H1 (cell line): ENCODE measurements around the gene TMPRSS11B. TPM values are rescaled to one million over a fixed set of nuclear protein-coding genes. Genes with fewer than 3 reads are reported as not detected.

Experiments used
- CTCF ChIA-PET: fragments of 300-600 bp; sonication (Branson Sonifier 250); formaldehyde crosslinking; loops from one replicate; lab custom pipeline; 2021; ENCODE audit not compliant: partially characterized antibody; lab: Charles Lee
- POLR2A ChIA-PET: fragments of 300-600 bp; sonication (Branson Sonifier 250); formaldehyde crosslinking; loops from one replicate; lab custom pipeline; 2021; ENCODE audit warnings: inconsistent platforms; ENCODE audit not compliant: partially characterized antibody; lab: Charles Lee
- DNase-seq, 2 experiments: peaks; one replicate each; pipeline versions ENCODE4 v3.0.0 to v3.0.0-alpha.2; 2010 to 2022; ENCODE audit warnings: low spot score in 2 of 2, low read depth in 1 of 2, mixed read lengths in 1 of 2
- FAIRE-seq: peaks from 2 replicates; lab custom pipeline; 2011; peaks lifted over from hg19 to GRCh38; lab: Jason Lieb, UNC
- H2AFZ ChIP-seq: 2 replicates; pipeline ENCODE4 v1.8.1; 2012; ENCODE audit warnings: low read length, inconsistent platforms
- H2AK5ac ChIP-seq: 2 replicates; pipeline ENCODE4 v1.6.1; 2013; ENCODE audit warnings: low read depth, low read length
- H2BK120ac ChIP-seq: replicated peaks from 2 replicates; pipeline ENCODE3; 2013; ENCODE audit warnings: low read depth, low read length, inconsistent platforms
- H2BK12ac ChIP-seq: 2 replicates; pipeline ENCODE4 v1.6.1; 2013; ENCODE audit warnings: low read depth, low read length
- H2BK15ac ChIP-seq: 2 replicates; pipeline ENCODE4 v1.6.1; 2013; ENCODE audit warnings: low read length
- H2BK20ac ChIP-seq: 2 replicates; pipeline ENCODE4 v1.6.1; 2013; ENCODE audit warnings: low read length
- H2BK5ac ChIP-seq: 2 replicates; pipeline ENCODE4 v1.6.1; 2013; ENCODE audit warnings: low read depth, low read length
- H3K14ac ChIP-seq: 2 replicates; pipeline ENCODE4 v1.6.1; 2013; ENCODE audit warnings: inconsistent platforms; ENCODE audit not compliant: insufficient read length
- H3K18ac ChIP-seq: 2 replicates; pipeline ENCODE4 v1.6.1; 2013; ENCODE audit warnings: low read length; ENCODE audit errors: extremely low read depth
- H3K23ac ChIP-seq: 2 replicates; pipeline ENCODE4 v1.6.1; 2013; ENCODE audit warnings: inconsistent platforms; ENCODE audit not compliant: insufficient read length
- H3K23me2 ChIP-seq: 2 replicates; pipeline ENCODE4 v1.6.1; 2013; ENCODE audit warnings: low read depth, low read length
- H3K27ac ChIP-seq: 2 replicates; pipeline ENCODE4 v1.6.1; 2011; ENCODE audit warnings: low read depth, low read length, inconsistent platforms
- H3K27me3 ChIP-seq, 4 experiments: replicated peaks in 1 of 4; 1 replicate in 1 of 4; 2 replicates in 3 of 4; pipeline versions ENCODE4 v1.6.1 to v1.8.1; 2011 to 2013; ENCODE audit warnings: low read length in 3 of 4, mild to moderate bottlenecking in 3 of 4, inconsistent platforms in 2 of 4, mixed read lengths in 2 of 4, moderate library complexity in 1 of 4; ENCODE audit not compliant: control insufficient read depth in 3 of 4, insufficient read depth in 3 of 4; ENCODE audit errors: extremely low read depth in 1 of 4
- H3K36me3 ChIP-seq, 4 experiments: 2 replicates each; pipeline versions ENCODE4 v1.6.1 to v1.8.1; 2011 to 2013; ENCODE audit warnings: mild to moderate bottlenecking in 4 of 4, low read length in 3 of 4, moderate library complexity in 2 of 4, control low read depth in 1 of 4, inconsistent platforms in 1 of 4; ENCODE audit not compliant: insufficient read depth in 4 of 4, control insufficient read depth in 2 of 4
- H3K4ac ChIP-seq: replicated peaks from 2 replicates; pipeline ENCODE3; 2013; ENCODE audit warnings: low read length, low read depth, mixed read lengths, inconsistent platforms; ENCODE audit not compliant: insufficient read length
- H3K4me1 ChIP-seq, 4 experiments: replicated peaks in 1 of 4; 1 replicate in 1 of 4; 2 replicates in 3 of 4; pipeline versions ENCODE4 v1.6.1 to v1.8.1; 2011 to 2013; ENCODE audit warnings: low read length in 3 of 4, inconsistent platforms in 2 of 4, mixed read lengths in 1 of 4; ENCODE audit not compliant: insufficient read depth in 4 of 4, control insufficient read depth in 3 of 4
- H3K4me2 ChIP-seq, 2 experiments: 2 replicates each; pipeline versions ENCODE4 v1.6.1 to v1.8.1; 2011 to 2013; ENCODE audit warnings: low read depth in 2 of 2, low read length in 2 of 2, control low read depth in 1 of 2, inconsistent platforms in 1 of 2, mild to moderate bottlenecking in 1 of 2; ENCODE audit not compliant: insufficient read depth in 1 of 2
- H3K4me3 ChIP-seq, 4 experiments: fragments of 200-600, 300-600 bp in 1 of 4; sonication (generic), shearing (Covaris generic), sonication (Bioruptor Twin) in 1 of 4; 2 replicates each; pipeline versions ENCODE4 v1.5.1 to v1.8.1; 2011 to 2016; ENCODE audit warnings: low read length in 4 of 4, low read depth in 3 of 4, control low read depth in 2 of 4, inconsistent platforms in 2 of 4, mild to moderate bottlenecking in 2 of 4, mixed read lengths in 1 of 4, moderate library complexity in 1 of 4; ENCODE audit not compliant: insufficient read depth in 2 of 4; ENCODE audit errors: extremely low read depth in 1 of 4
- H3K56ac ChIP-seq: replicated peaks from 2 replicates; pipeline ENCODE3; 2013; ENCODE audit warnings: low read depth, mild to moderate bottlenecking, mixed read lengths, low read length, inconsistent platforms; ENCODE audit not compliant: insufficient read length
- H3K79me1 ChIP-seq: 2 replicates; pipeline ENCODE4 v1.6.1; 2013; ENCODE audit warnings: low read depth, low read length, control low read depth
- H3K79me2 ChIP-seq, 2 experiments: 2 replicates each; pipeline versions ENCODE4 v1.6.1 to v1.8.1; 2012 to 2013; ENCODE audit warnings: low read length in 2 of 2, mild to moderate bottlenecking in 2 of 2, inconsistent platforms in 1 of 2; ENCODE audit not compliant: insufficient read depth in 2 of 2, control insufficient read depth in 1 of 2
- H3K9ac ChIP-seq, 4 experiments: replicated peaks in 1 of 4; 1 replicate in 1 of 4; 2 replicates in 3 of 4; pipeline versions ENCODE4 v1.6.1 to v1.8.1; 2011 to 2013; ENCODE audit warnings: low read depth in 3 of 4, low read length in 3 of 4, control low read depth in 2 of 4, mild to moderate bottlenecking in 2 of 4, moderate library complexity in 2 of 4, inconsistent platforms in 1 of 4; ENCODE audit errors: extremely low read depth in 1 of 4
- H3K9me3 ChIP-seq, 2 experiments: 2 replicates each; pipeline versions ENCODE4 v1.6.1 to v1.8.1; 2012 to 2013; ENCODE audit warnings: mild to moderate bottlenecking in 2 of 2, moderate library complexity in 2 of 2, control low read depth in 1 of 2, inconsistent platforms in 1 of 2, low read depth in 1 of 2, low read length in 1 of 2, mixed read lengths in 1 of 2; ENCODE audit not compliant: insufficient read depth in 2 of 2
- H4K20me1 ChIP-seq, 2 experiments: replicated peaks in 1 of 2; 2 replicates each; pipeline versions ENCODE3 to v1.8.1; 2011 to 2013; ENCODE audit warnings: inconsistent platforms in 2 of 2, low read length in 2 of 2, mild to moderate bottlenecking in 1 of 2; ENCODE audit not compliant: insufficient read depth in 2 of 2, control insufficient read depth in 1 of 2
- H4K5ac ChIP-seq: 2 replicates; pipeline ENCODE4 v1.6.1; 2013; ENCODE audit warnings: low read length, low read depth, mixed read lengths, inconsistent platforms; ENCODE audit not compliant: insufficient read length
- H4K8ac ChIP-seq: 2 replicates; pipeline ENCODE4 v1.8.0; 2013; ENCODE audit warnings: mild to moderate bottlenecking, moderate library complexity, low read length, inconsistent platforms; ENCODE audit not compliant: insufficient read depth; ENCODE audit errors: extremely low read depth
- H4K91ac ChIP-seq: replicated peaks from 2 replicates; pipeline ENCODE3; 2013; ENCODE audit warnings: low read length, mixed read lengths, inconsistent platforms; ENCODE audit not compliant: insufficient read length
- SIX5 ChIP-seq: IDR thresholded peaks from 2 replicates; pipeline ENCODE4 v1.6.1; 2011; ENCODE audit warnings: mild to moderate bottlenecking, low read depth, low read length
- TCF12 ChIP-seq: IDR thresholded peaks from 2 replicates; pipeline ENCODE4 v1.6.1; 2011; ENCODE audit warnings: low read depth, mild to moderate bottlenecking, low read length
- TEAD4 ChIP-seq: IDR thresholded peaks from 2 replicates; pipeline ENCODE4 v1.6.1; 2012; ENCODE audit warnings: low read depth, low read length, inconsistent platforms, mixed read lengths
- polyA plus RNA-seq, 7 experiments: library from polyadenylated mRNA; depleted of rRNA in 3 of 7; stranded (reverse) in 5 of 7; unstranded in 2 of 7; fragments of >200 nt in 5 of 7; fragments of 200-250 nt in 2 of 7; gene quantifications; 1 replicate in 5 of 7; 2 replicates in 1 of 7; 4 replicates in 1 of 7; pipeline versions ENCODE4 v1.2.1 to v1.2.3, GENCODE V29; 2011 to 2013; ENCODE audit warnings: missing spikeins in 2 of 7, mixed read lengths in 2 of 7
- total RNA-seq: library from RNA; stranded (reverse); fragmentation: NEBNext Ultra II Directional; extraction: Animal tissue kit (Norgen Biotek cat#: 25700); gene quantifications from 2 replicates; pipeline ENCODE4 v1.2.1, GENCODE V29; 2021

The TMPRSS11B gene
- total and polyA plus RNA-seq, 2 of the 8 experiments (the other 6 are each of a cell fraction or from before 2014, with no cell fraction given) = not detected

- Histone ChIP-seq H3K9ac (no peak overlapping the region), H3K56ac (no peak overlapping the region), H3K23me2 (no peaks in the 10 kb centered on the region), H2AFZ (no peak overlapping the region), H2BK20ac (no peak overlapping the region), H4K20me1 (no peaks in the 10 kb centered on the region), H3K36me3 (no peaks in the 10 kb centered on the region), H3K79me1 (no peaks in the 10 kb centered on the region), H4K91ac (no peak overlapping the region), H4K5ac (no peak overlapping the region), H2BK5ac (no peak overlapping the region), H3K14ac (no peak overlapping the region), H4K8ac (no peak overlapping the region), H2BK120ac (no peak overlapping the region), H3K79me2 (no peaks in the 10 kb centered on the region), H3K4ac (no peak overlapping the region), H3K4me1 (no peaks in the 10 kb centered on the region), H2AK5ac (no peak overlapping the region), H2BK12ac (no peak overlapping the region), H2BK15ac (no peak overlapping the region), H3K9me3 (no peaks in the 10 kb centered on the region; a peak in 1 of 4 replicates), H3K4me2 (no peak overlapping the region), H3K4me3 (no peak overlapping the region), H3K27me3 (no peaks in the 10 kb centered on the region), H3K27ac (no peak overlapping the region), H3K23ac (no peak overlapping the region), H3K18ac (no peak overlapping the region)
- ChIA-PET CTCF (no interaction called here), POLR2A (no interaction called here)
- TF ChIP-seq TCF12 (no peak), SIX5 (no peak), TEAD4 (no peak)
- no peak for FAIRE-seq
- no peak for DNase-seq
These were observed 62.1 kb downstream of the TMPRSS11B start for GRCh38 chr4:68183417-68183816.
